Keratinocyte (primary cell): ENCODE measurements around the gene GPX4. TPM values are rescaled to one million over a fixed set of nuclear protein-coding genes. Genes with fewer than 3 reads are reported as not detected.

ENCODE experiments used
- DNase-seq: peaks from one replicate; pipeline ENCODE4 v3.0.0-alpha.2; 2011; ENCODE audit warnings: low read depth, missing footprints, low spot score
- FAIRE-seq: peaks from 2 replicates; lab custom pipeline; 2011; peaks lifted over from hg19 to GRCh38; lab: Jason Lieb, UNC
- H2AFZ ChIP-seq: 2 replicates; pipeline ENCODE4 v1.6.0; 2012; ENCODE audit warnings: low read length, control low read depth, inconsistent platforms; ENCODE audit not compliant: control insufficient read depth
- H3K27ac ChIP-seq: 2 replicates; pipeline ENCODE4 v1.5.1; 2011; ENCODE audit warnings: low read length; ENCODE audit not compliant: control insufficient read depth, insufficient read depth
- H3K27me3 ChIP-seq: 3 replicates; pipeline ENCODE4 v1.6.0; 2011; ENCODE audit warnings: low read length; ENCODE audit not compliant: control insufficient read depth, insufficient read depth; ENCODE audit errors: extremely low read depth
- H3K36me3 ChIP-seq, 2 experiments: 2 replicates in 1 of 2; 3 replicates in 1 of 2; pipeline ENCODE4 v1.5.1; 2011; ENCODE audit warnings: low read length in 2 of 2, mild to moderate bottlenecking in 1 of 2; ENCODE audit not compliant: control insufficient read depth in 2 of 2, insufficient read depth in 2 of 2; ENCODE audit errors: extremely low read depth in 1 of 2
- H3K4me1 ChIP-seq: 3 replicates; pipeline ENCODE4 v1.5.1; 2011; ENCODE audit warnings: low read length; ENCODE audit not compliant: control insufficient read depth, insufficient read depth; ENCODE audit errors: extremely low read depth
- H3K4me2 ChIP-seq: 3 replicates; pipeline ENCODE4 v1.6.0; 2011; ENCODE audit warnings: low read depth, low read length; ENCODE audit not compliant: control insufficient read depth, insufficient read depth; ENCODE audit errors: extremely low read depth
- H3K4me3 ChIP-seq, 3 experiments: fragments of 200-600 bp in 1 of 3; sonication (generic) in 1 of 3; 2 replicates in 2 of 3; 3 replicates in 1 of 3; pipeline ENCODE4 v1.5.1; 2011 to 2016; ENCODE audit warnings: low read length in 3 of 3, mild to moderate bottlenecking in 3 of 3, control low read depth in 2 of 3, inconsistent platforms in 1 of 3, low read depth in 1 of 3, mixed read lengths in 1 of 3, mixed run types in 1 of 3, moderate library complexity in 1 of 3; ENCODE audit not compliant: control insufficient read depth in 2 of 3, insufficient read depth in 2 of 3; ENCODE audit errors: extremely low read depth in 1 of 3
- H3K79me2 ChIP-seq: 2 replicates; pipeline ENCODE4 v1.6.0; 2012; ENCODE audit warnings: low read length; ENCODE audit not compliant: control insufficient read depth, insufficient read depth
- H3K9ac ChIP-seq: 3 replicates; pipeline ENCODE4 v1.6.0; 2011; ENCODE audit warnings: low read length; ENCODE audit not compliant: control insufficient read depth, insufficient read depth; ENCODE audit errors: extremely low read depth
- H3K9me1 ChIP-seq: 3 replicates; pipeline ENCODE4 v1.6.0; 2011; ENCODE audit warnings: low read length; ENCODE audit not compliant: control insufficient read depth, insufficient read depth; ENCODE audit errors: extremely low read depth
- H3K9me3 ChIP-seq: 2 replicates; pipeline ENCODE4 v1.5.1; 2012; ENCODE audit warnings: low read depth, low read length; ENCODE audit not compliant: control insufficient read depth
- H4K20me1 ChIP-seq: 3 replicates; pipeline ENCODE4 v1.6.0; 2011; ENCODE audit warnings: low read length; ENCODE audit not compliant: control insufficient read depth, insufficient read depth; ENCODE audit errors: extremely low read depth
- EZH2 ChIP-seq: IDR thresholded peaks from one replicate; pipeline ENCODE4 v1.6.1; 2012; ENCODE audit warnings: inconsistent platforms, mild to moderate bottlenecking, low read length, moderate library complexity
- dilution Hi-C: fragments of 300-500 bp; cut with MboI; formaldehyde crosslinking; loops from one replicate; pipeline ENCODE4 v1.7.0; 2020; ENCODE audit warnings: low sequenced_read_pairs; ENCODE audit not compliant: extremely low pct_ligation_motif_present
- polyA plus RNA-seq, 5 experiments: library from polyadenylated mRNA; depleted of rRNA in 3 of 5; stranded (reverse) in 3 of 5; stranded (forward) in 1 of 5; unstranded in 1 of 5; fragments of >200 nt; gene quantifications; 1 replicate in 1 of 5; 2 replicates in 3 of 5; 3 replicates in 1 of 5; pipeline versions ENCODE4 v1.2.1 to v1.2.3, GENCODE V29; 2011 to 2012; ENCODE audit warnings: missing spikeins in 2 of 5, low read depth in 1 of 5, low replicate concordance in 1 of 5
- TF ChIP-seq, protein P1 (sequence below), 3 experiments: IDR thresholded peaks in 1 of 3; conservative IDR thresholded peaks in 1 of 3; optimal IDR thresholded peaks in 1 of 3; 2 replicates in 2 of 3; 3 replicates in 1 of 3; pipeline versions ENCODE3 to v1.5.1; 2011; ENCODE audit warnings: low read length in 3 of 3, mild to moderate bottlenecking in 3 of 3, moderate library complexity in 2 of 3, control low read depth in 1 of 3, inconsistent platforms in 1 of 3; ENCODE audit not compliant: insufficient read depth in 2 of 3; ENCODE audit errors: extremely low read depth in 1 of 3

The GPX4 gene
- polyA plus RNA-seq, 1 donor (not counting 4 experiments of a cell fraction or from before 2014, with no cell fraction given) = 193 TPM

DNA sequence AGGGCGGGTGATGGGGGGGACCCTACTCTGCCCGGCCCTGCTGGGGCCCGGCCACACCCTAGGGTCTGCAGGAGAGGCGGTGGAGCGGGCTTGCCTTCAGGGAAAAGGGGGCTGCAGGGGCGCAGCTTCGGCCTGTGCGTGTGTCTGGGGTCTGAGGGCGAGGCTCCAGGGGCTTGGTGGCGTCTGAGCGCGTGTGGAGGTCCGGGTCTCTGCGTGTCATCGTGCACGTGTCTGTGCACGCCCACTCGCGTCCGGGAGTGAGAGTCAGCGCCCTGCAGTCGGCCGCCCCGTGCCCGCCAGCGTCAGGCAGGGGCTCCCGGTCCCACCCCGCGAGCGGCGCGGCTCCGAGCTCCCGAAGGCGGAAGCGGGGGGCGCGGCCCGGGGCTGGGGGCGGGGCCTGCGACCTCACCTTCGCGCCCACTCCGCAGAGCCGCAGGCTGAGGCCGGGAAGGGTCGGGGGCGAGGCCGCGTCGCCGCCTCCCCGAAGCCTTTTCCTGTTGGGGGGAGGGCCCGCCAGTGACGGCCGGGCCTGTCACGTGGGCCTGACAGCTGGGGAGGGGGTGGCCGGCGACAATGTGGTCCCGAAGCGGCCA is 37.0 kb upstream of the GPX4 start, which contains the start of gene ARHGAP45:
Gene ARHGAP45, plus strand, starts transcription at position 420 of the 593 bp plus-strand sequence. CDS start 239 bp downstream, outside the sequence.
- H3K9ac ChIP-seq = no peak within 1 kb of the TSS
- FAIRE-seq (no peak), DNase-seq (no peak)
- H2AFZ ChIP-seq = no peak within 1 kb of the TSS
- dilution Hi-C loops = no loop called here
- H3K4me2 ChIP-seq = peak within 1 kb of the TSS; percentile 62
- peaks cover 24% of the 10 kb centered on the region for H3K4me1 ChIP-seq
- H3K36me3 ChIP-seq = peaks cover 0 to 3% of the 10 kb centered on the region in 2 experiments
- no peaks in the 10 kb centered on the region for H3K9me1 ChIP-seq
- H3K27ac ChIP-seq = no peak within 1 kb of the TSS
- H3K9me3 ChIP-seq = no peaks in the 10 kb centered on the region
- H3K79me2 ChIP-seq = no peaks in the 10 kb centered on the region
- no peaks in the 10 kb centered on the region for H4K20me1 ChIP-seq
- no peak for TF ChIP-seq EZH2
- TF ChIP-seq, protein P1, sequence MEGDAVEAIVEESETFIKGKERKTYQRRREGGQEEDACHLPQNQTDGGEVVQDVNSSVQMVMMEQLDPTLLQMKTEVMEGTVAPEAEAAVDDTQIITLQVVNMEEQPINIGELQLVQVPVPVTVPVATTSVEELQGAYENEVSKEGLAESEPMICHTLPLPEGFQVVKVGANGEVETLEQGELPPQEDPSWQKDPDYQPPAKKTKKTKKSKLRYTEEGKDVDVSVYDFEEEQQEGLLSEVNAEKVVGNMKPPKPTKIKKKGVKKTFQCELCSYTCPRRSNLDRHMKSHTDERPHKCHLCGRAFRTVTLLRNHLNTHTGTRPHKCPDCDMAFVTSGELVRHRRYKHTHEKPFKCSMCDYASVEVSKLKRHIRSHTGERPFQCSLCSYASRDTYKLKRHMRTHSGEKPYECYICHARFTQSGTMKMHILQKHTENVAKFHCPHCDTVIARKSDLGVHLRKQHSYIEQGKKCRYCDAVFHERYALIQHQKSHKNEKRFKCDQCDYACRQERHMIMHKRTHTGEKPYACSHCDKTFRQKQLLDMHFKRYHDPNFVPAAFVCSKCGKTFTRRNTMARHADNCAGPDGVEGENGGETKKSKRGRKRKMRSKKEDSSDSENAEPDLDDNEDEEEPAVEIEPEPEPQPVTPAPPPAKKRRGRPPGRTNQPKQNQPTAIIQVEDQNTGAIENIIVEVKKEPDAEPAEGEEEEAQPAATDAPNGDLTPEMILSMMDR (optimal IDR thresholded peaks at IDR 0.05 in 1 of 3, IDR thresholded peaks at IDR 0.05 in 1 of 3, conservative IDR thresholded peaks at IDR 0.05 in 1 of 3; ENCODE audit: extremely low read depth in 1 of 3, insufficient read depth in 2 of 3, low read length in 3 of 3) = no peak
- peaks cover 17% of the 10 kb centered on the region for H3K27me3 ChIP-seq
- peak within 1 kb of the TSS in 2 of 3 experiments; percentile 14 to 38 for H3K4me3 ChIP-seq

DNA sequence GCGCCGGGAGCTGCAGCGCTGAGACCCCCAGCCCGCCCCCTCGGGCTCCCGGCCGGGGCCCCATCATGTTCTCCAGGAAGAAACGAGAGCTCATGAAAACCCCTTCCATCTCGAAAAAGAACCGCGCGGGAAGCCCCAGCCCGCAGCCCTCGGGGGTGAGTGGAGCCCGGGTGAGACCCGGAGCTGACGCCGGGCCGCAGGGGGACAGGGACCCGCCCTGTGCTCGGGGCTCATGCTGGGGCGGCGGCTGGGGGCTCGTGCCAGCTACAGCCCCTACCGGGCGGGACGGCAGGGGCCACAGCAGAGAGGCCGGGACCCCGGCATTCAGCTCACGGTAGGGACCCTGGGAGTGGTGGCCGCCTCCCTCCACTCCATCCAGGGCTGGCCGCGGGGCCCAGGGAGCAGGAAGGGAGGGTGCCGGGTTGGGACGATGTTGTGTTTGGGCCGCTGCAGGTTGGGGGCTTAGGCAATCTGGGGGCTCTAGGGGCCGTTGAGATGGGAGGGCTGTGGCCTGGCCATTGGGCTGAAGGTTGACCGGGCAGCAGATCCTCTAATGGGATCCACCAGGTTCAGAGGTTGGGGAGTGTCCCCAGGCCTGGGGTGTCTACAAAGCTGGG is 36.3 kb upstream of the GPX4 start:
- H3K27ac ChIP-seq = no peak overlapping the region
- no peak for FAIRE-seq
- TF ChIP-seq, protein P1 (optimal IDR thresholded peaks at IDR 0.05 in 1 of 3, IDR thresholded peaks at IDR 0.05 in 1 of 3, conservative IDR thresholded peaks at IDR 0.05 in 1 of 3; ENCODE audit: extremely low read depth in 1 of 3, insufficient read depth in 2 of 3, low read length in 3 of 3) = no peak
- no peak for TF ChIP-seq EZH2
- no peak overlapping the region for H2AFZ ChIP-seq
- no peaks in the 10 kb centered on the region for H3K79me2 ChIP-seq
- H3K4me1 ChIP-seq = peaks cover 24% of the 10 kb centered on the region
- no peak for DNase-seq
- H3K4me3 ChIP-seq = peak overlapping the region in 2 of 3 experiments; percentile 14 to 38
- dilution Hi-C loops = no loop called here
- peaks cover 20% of the 10 kb centered on the region for H3K27me3 ChIP-seq
- peak overlapping the region; percentile 62 for H3K4me2 ChIP-seq
- H3K9ac ChIP-seq = no peak overlapping the region
- peaks cover 0 to under 1% of the 10 kb centered on the region in 2 experiments for H3K36me3 ChIP-seq
- H3K9me1 ChIP-seq = no peaks in the 10 kb centered on the region
- no peaks in the 10 kb centered on the region for H3K9me3 ChIP-seq
- H4K20me1 ChIP-seq = no peaks in the 10 kb centered on the region
